IgD-negative memory B cell (primary cell): ENCODE results near the gene TMEM192. TPM values are rescaled to one million over a fixed set of nuclear protein-coding genes. Genes with fewer than 3 reads are reported as not detected.
"Not testable (repeated sequence)": the region's sequence is repeated elsewhere in the genome, so short reads cannot be mapped to it uniquely, and the experiment has no call there.

Source experiments
- H3K27ac Mint-ChIP-seq, 3 donors: one replicate each; pipeline ENCODE4 v1.8.0; 2020 to 2022; ENCODE audit warnings: mild to moderate bottlenecking in 3 of 3, mixed read lengths in 3 of 3, moderate library complexity in 1 of 3
- H3K27me3 Mint-ChIP-seq: one replicate; pipeline ENCODE4 v1.8.0; 2021; ENCODE audit warnings: mixed read lengths
- H3K36me3 Mint-ChIP-seq: one replicate; pipeline ENCODE4 v1.8.0; 2020; ENCODE audit warnings: mild to moderate bottlenecking, mixed read lengths
- H3K4me1 Mint-ChIP-seq, 3 donors: one replicate each; pipeline ENCODE4 v1.8.0; 2020 to 2022; ENCODE audit warnings: mixed read lengths in 3 of 3, mild to moderate bottlenecking in 1 of 3
- H3K4me3 Mint-ChIP-seq, 4 donors: one replicate each; pipeline ENCODE4 v1.8.0; 2020 to 2022; ENCODE audit warnings: mild to moderate bottlenecking in 4 of 4, mixed read lengths in 4 of 4, moderate library complexity in 3 of 4
- H3K9me3 Mint-ChIP-seq, 3 donors: one replicate each; pipeline ENCODE4 v1.8.0; 2020 to 2021; ENCODE audit warnings: mixed read lengths in 3 of 3, mild to moderate bottlenecking in 1 of 3
- polyA plus RNA-seq: library from polyadenylated mRNA; unstranded; fragments of 300-500 nt; fragmentation: Illumina TruSeq; gene quantifications from one replicate; pipeline ENCODE4 v1.2.3, GENCODE V29; 2021

The TMEM192 gene
- polyA plus RNA-seq, 1 donor from 2014 or later, result 25.1 TPM

DNA sequence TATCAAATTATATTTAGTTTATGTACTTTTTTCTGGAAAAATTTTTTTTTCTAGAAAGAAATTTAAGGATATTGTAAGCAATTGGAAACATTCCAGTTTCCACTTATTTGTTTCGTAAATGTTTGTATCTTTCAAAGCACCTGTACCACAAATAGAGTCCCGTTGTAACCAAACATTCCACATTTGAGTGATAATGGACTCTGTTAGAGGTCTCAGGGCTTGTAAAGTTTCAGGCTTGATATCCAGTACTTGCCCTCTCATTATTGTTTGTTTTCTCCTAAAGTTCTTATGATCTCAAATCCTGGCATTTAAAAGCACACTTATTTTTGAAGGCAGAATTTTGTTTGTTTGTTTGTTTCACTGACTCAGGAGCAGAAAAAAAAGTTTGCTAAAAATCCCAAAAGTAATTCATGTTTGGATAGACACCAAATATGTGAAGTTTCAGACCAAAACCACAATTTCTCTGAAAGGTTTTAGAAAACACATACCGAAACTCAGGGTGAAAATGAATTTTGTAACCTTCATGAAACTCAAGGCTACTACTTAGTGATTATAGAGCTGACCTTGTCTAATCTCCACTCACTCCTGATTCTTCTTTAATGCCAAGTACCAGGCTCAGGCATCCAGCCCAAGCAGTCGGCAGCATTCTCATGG, 5.7 kb upstream of the TMEM192 start:
- Mint-ChIP-seq H3K27me3 (peaks cover 11% of the 10 kb centered on the region), H3K9me3 (no peaks in the 10 kb centered on the region), H3K4me1 (peaks cover 0 to 2% (median 2%) of the 10 kb centered on the region in 3 donors), H3K27ac (no peak overlapping the region), H3K36me3 (peaks cover 1% of the 10 kb centered on the region), H3K4me3 (no peak overlapping the region)

DNA sequence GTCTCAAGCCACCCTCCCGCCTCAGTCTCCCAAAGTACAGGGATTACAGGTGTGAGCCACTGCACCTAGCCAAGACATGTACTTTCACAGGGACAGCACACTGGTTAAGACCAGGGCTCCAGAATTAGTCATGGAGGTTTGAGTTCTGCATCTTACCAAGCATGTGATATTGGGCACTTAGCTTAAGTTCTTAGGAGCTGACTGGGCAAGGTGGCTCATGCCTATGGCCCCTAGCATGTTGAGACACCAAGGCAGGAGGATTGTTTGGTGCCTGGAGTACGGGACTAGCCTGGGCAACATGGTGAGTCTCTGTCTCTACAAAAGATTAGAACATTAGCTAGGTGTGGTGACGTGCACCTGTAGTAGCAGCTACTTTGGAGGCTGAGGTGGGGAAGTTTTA, 2.6 kb upstream of the TMEM192 start:
- Mint-ChIP-seq H3K27me3 (peaks cover 11% of the 10 kb centered on the region), H3K36me3 (peaks cover 1% of the 10 kb centered on the region), H3K4me1 (peaks cover 12 to 15% (median 14%) of the 10 kb centered on the region in 3 donors), H3K9me3 (no peaks in the 10 kb centered on the region), H3K4me3 (peak overlapping the region in 1 of 4 donors; percentile 63), H3K27ac (no peak overlapping the region)

DNA sequence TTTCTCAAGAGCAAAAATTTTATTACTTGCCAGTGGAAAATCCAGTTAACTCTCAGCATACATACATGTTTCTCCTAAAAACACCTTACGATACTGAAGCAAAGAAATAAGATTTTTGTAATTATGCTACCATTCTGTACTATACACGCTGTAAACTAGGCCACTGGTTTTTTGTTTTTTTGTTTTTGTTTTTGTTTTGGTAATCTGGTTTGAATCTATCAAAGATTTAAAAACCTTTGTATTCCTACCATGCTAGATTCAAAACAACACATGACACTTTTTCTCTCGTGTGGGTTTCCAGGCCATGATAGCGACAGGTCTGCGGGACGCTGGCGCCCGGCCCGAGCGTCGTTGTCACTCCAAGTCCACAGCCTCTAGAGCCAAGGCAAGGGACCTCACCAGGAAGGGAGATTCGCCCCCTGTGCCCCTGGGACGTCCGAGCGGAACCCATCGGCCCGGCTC, 723 bp downstream of the TMEM192 start:
- H3K4me1 Mint-ChIP-seq, result peaks cover 14 to 22% (median 17%) of the 10 kb centered on the region in 3 donors
- H3K27ac Mint-ChIP-seq, result peak overlapping the region; percentile 93 to 97 (median 94)
- H3K4me3 Mint-ChIP-seq, result peak overlapping the region; percentile 96 to 98 (median 96)
- no peaks in the 10 kb centered on the region for H3K9me3 Mint-ChIP-seq
- peaks cover 3% of the 10 kb centered on the region for H3K27me3 Mint-ChIP-seq
- no peaks in the 10 kb centered on the region for H3K36me3 Mint-ChIP-seq

DNA sequence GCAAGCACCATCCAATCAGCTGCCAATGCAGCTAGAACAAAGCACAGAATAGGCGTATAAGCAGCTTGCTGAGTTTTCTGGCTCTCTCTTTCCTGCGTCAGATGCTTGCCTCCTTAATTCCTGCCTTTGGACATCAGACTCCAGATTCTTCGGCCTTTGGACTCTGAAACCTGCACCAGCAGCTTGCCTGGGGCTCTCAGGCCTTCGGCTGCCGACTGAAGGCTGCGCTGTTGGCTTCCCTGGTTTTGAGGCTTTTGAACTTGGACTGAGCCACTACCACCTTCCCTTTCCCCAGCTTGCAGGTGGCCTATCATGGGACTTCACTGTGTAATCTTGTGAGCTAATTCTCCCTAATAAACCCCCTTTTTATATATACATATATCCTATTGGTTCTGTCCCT, 6.1 kb downstream of the TMEM192 start:
- Mint-ChIP-seq H3K27me3 (no peaks in the 10 kb centered on the region), H3K9me3 (no peaks in the 10 kb centered on the region), H3K4me3 (peak overlapping the region in 1 of 4 donors; percentile 29), H3K27ac (no peak overlapping the region), H3K4me1 (peaks cover 6 to 12% (median 9%) of the 10 kb centered on the region in 3 donors), H3K36me3 (no peaks in the 10 kb centered on the region)

DNA sequence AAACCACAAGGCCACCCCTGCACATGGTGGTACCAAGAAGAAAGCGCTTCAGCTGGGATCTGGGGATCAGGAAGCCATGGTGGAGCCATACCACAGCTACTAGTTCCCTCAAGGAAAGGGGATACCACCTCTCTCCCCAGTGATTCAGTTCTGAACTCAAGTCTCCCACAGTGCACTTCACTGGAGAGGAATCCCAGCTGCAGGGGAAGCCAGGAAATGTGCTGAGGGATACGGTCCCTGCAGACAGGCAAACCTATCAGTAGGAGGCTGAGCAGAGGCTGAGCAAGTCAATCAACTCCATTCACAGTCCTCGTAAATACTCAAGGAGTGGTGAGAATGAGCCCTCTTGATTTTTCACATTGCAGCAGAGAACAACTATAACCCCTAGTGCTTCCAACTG, 11.0 kb downstream of the TMEM192 start:
- peaks cover 4% of the 10 kb centered on the region for H3K36me3 Mint-ChIP-seq

DNA sequence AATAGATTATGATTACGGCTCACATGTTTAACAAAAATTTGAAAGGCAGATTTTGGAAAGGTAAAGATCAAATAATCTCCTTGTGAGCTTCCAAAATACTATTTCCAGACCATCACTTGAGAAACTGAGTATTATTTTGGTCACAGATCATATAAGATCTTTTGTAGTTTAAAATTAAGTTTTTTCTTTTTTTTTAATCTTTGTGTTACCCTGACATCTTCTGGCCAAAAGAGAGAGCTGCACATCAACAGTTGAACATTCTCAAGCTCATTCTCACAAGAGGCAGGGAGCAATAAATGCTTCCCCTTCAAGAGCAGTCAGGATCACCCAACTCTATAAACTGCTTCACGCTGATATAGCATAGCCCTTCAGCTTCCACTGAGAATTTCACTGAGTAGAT, 15.9 kb downstream of the TMEM192 start:
- H3K27ac Mint-ChIP-seq, result no peak overlapping the region
- H3K36me3 Mint-ChIP-seq, result peaks cover 7% of the 10 kb centered on the region
- no peaks in the 10 kb centered on the region for H3K4me1 Mint-ChIP-seq
- H3K27me3 Mint-ChIP-seq, result no peaks in the 10 kb centered on the region
- no peak overlapping the region for H3K4me3 Mint-ChIP-seq
- H3K9me3 Mint-ChIP-seq, result no peaks in the 10 kb centered on the region

More for the DNA sequence above, 11.0 kb downstream of the TMEM192 start:
- Mint-ChIP-seq H3K9me3 (no peaks in the 10 kb centered on the region), H3K4me3 (no peak overlapping the region), H3K27me3 (no peaks in the 10 kb centered on the region), H3K27ac (no peak overlapping the region), H3K4me1 (peaks cover 0 to 6% (median 0%) of the 10 kb centered on the region in 3 donors)

DNA sequence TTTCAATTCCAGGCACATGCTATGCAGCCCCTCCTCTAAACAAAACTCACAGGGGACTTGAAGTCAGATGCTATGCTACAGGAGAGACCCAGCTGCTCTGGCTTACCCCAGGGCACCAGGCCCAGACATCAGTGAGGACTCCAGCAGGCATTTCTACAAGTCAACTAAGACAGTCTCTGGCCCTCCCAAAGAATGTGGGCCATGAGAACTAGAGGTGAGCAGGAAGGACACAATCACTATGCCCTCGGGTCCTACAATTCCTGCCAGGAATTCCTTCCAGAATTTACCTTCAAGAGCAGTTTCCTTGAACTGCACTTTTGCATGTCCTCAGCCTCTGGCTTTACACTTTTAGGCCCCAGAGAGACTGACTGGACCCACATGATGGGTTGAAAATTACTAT, 17.4 kb downstream of the TMEM192 start:
- Mint-ChIP-seq H3K27me3 (no peaks in the 10 kb centered on the region), H3K4me3 (no peak overlapping the region), H3K36me3 (peaks cover 10% of the 10 kb centered on the region), H3K4me1 (no peaks in the 10 kb centered on the region), H3K9me3 (no peaks in the 10 kb centered on the region), H3K27ac (peak overlapping the region in 1 of 3 donors; percentile 43)

DNA sequence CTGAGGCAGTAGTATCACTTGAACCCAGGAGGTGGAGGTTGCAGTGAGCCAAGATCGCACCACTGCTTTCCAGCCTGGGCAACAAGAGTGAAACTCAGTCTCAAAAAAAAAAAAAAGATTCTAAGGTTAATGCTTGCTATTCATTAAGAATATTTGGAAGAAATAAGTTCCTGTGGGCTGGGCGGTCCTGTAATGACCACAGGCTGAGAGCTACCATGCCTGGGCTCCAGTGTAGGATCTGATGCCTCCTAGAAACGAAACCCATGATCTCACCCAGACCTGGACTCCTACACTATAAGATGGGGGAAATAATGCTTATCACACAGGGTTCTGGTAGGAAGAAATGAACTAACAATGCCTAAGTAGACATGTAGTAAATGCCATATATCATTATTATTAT, 17.8 kb downstream of the TMEM192 start:
- H3K27ac Mint-ChIP-seq, result peak overlapping the region in 1 of 3 donors; percentile 43
- no peaks in the 10 kb centered on the region for H3K27me3 Mint-ChIP-seq
- H3K9me3 Mint-ChIP-seq, result no peaks in the 10 kb centered on the region
- H3K4me3 Mint-ChIP-seq, result no peak overlapping the region
- peaks cover 11% of the 10 kb centered on the region for H3K36me3 Mint-ChIP-seq
- no peaks in the 10 kb centered on the region for H3K4me1 Mint-ChIP-seq

DNA sequence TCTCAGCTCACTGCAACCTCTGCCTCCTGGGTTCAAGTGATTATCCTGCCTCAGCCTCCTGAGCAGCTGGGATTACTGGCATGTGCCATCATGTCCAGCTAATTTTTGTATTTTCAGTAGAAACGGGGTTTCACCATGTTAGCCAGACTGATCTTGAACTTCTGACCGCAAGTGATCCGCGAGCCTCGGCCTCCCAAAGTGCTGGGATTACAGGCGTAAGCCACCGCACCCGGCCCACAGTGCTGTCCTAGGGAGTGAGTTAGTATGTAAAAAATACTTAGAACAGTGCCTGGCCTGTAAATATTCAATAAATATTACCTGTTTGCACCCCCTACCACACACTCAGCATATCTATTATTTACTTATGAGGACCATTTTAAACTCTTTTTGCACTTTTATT, 20.5 kb downstream of the TMEM192 start:
- not testable (repeated sequence) for H3K27me3 Mint-ChIP-seq, H3K9me3 Mint-ChIP-seq, H3K27ac Mint-ChIP-seq, H3K4me1 Mint-ChIP-seq, H3K4me3 Mint-ChIP-seq
- peaks cover 15% of the 10 kb centered on the region for H3K36me3 Mint-ChIP-seq

DNA sequence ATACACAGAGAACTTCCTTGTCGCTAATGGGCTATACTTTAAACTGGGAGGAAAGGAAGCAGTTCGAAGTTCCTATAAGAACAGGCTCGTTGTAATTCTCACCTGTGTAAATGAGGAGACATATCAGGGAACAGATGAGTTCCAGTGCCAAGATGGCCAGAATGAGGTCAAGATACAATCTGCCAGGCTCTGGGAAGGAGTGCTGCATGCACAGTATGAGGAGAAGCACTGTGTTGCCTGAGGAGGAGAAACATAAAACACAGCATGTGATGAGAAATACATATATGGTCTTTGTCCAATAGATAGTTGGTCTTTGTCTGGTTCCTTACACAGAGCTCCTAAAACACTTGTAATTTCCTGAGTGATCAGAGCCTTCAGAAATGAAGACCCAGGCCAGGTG, 24.3 kb downstream of the TMEM192 start:
- Mint-ChIP-seq H3K9me3 (no peaks in the 10 kb centered on the region), H3K27me3 (no peaks in the 10 kb centered on the region), H3K27ac (no peak overlapping the region), H3K4me3 (no peak overlapping the region), H3K36me3 (peaks cover 14% of the 10 kb centered on the region), H3K4me1 (no peaks in the 10 kb centered on the region)

DNA sequence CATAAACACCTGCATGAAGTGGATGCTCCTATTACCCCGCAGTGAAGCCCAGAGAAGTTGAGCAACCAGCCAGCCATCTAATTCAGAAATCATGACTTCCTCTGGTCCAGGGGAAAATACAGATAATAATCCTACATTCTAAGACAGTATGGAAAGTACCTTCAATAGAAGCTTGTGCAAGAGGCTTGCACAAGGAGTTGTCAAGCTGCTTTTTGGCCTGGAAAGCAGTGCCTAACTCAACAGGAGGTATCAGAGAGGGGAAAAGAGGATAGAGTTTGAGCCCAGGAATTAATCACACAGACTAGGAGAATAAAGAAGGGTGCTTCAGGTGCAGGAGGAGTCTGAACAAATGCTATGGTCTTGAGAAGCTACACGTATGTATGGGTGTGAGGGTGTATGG, 26.7 kb downstream of the TMEM192 start:
- Mint-ChIP-seq H3K36me3 (peaks cover 13% of the 10 kb centered on the region), H3K4me1 (no peaks in the 10 kb centered on the region), H3K27me3 (no peaks in the 10 kb centered on the region), H3K9me3 (no peaks in the 10 kb centered on the region), H3K27ac (no peak overlapping the region), H3K4me3 (no peak overlapping the region)

DNA sequence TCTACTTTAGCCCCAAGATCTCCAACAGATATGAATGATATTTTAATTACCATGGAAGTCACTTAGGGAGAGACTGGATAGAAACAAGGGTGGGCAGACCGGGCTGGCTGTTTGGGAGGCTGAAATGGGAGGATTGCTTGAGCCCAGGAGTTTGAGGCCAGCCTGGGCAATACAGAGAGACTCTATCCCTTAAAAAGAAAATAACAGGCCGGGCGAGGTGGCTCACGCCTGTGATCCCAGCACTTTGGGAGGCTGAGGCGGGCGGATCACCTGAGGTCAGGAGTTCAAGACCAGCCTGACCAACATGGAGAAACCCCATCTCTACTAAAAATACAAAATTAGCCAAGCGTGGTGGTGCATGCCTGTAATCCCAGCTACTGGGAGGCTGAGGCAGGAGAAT, 27.9 kb downstream of the TMEM192 start:
- not testable (repeated sequence) for H3K27ac Mint-ChIP-seq, H3K4me3 Mint-ChIP-seq, H3K4me1 Mint-ChIP-seq, H3K9me3 Mint-ChIP-seq, H3K27me3 Mint-ChIP-seq
- H3K36me3 Mint-ChIP-seq, result peaks cover 13% of the 10 kb centered on the region

DNA sequence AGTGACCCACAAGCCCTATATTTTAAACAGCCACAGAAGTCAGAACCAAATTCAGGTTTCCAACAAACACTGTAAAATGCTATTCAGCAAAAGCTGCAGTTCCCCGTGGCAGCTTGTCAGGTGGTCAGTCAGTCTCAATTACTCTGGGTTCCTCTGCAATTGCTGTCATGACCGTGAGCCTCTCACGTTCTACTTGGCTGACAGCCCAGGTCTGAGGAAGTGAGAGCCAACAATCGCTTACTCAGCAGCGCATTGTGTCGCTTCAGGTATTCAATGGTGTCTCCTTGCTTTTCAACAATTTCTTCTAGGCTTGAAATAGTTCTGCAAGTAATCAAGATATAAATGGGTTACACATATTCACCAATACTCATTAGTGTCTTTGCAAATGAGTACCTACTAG, 33.2 kb downstream of the TMEM192 start:
- Mint-ChIP-seq H3K9me3 (no peaks in the 10 kb centered on the region), H3K36me3 (peaks cover 11% of the 10 kb centered on the region), H3K4me1 (no peaks in the 10 kb centered on the region), H3K27ac (no peak overlapping the region), H3K27me3 (no peaks in the 10 kb centered on the region), H3K4me3 (no peak overlapping the region)

DNA sequence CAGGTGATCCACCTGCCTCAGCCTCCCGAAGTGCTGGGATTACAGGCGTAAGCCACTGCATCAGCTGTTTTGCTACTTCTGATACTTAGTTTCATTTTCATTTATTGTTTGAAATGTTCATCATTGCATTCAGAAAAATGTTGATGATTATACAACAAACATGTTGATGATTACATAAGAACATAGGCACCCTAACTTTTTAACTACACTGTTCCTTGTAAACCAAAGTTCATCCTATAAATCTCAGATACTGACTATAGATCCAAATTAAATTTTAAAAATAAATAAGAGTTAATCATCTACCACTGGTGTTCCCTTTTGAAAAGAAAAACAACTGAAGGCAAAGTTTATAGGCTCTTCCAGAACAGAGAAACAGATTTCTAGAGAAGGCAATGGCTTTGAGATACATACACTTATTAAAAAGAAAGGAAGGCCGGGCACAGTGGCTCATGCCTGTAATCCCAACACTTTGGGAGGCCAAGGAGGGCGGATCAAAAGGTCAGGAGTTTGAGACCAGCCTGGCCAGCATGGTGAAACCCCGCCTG, 35.6 kb downstream of the TMEM192 start:
- H3K9me3 Mint-ChIP-seq, result no peaks in the 10 kb centered on the region

DNA sequence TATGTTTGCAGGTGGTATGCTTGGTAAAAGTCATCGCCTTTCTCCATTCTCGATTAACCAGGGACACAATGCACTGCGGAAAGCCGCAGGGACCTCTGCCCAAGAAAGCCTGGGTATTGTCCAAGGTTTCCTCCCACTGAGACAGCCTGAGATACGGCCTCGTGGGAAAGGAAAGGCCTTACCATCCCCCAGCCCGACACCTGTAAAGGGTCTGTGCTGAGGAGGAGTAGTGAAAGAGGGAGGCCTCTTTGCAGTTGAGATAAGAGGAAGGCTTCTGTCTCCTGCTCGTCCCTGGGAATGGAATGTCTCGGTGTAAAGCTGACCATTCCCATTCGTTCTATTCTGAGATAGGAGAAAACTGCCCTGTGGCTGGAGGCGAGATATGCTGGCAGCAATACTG, 39.3 kb downstream of the TMEM192 start:
- H3K27ac Mint-ChIP-seq, H3K36me3 Mint-ChIP-seq, H3K4me1 Mint-ChIP-seq, H3K27me3 Mint-ChIP-seq, H3K4me3 Mint-ChIP-seq, H3K9me3 Mint-ChIP-seq: not testable (repeated sequence)

More for the DNA sequence above, 35.6 kb downstream of the TMEM192 start:
- Mint-ChIP-seq H3K4me1 (no peaks in the 10 kb centered on the region), H3K27me3 (no peaks in the 10 kb centered on the region), H3K36me3 (peaks cover 8% of the 10 kb centered on the region), H3K4me3 (no peak overlapping the region), H3K27ac (no peak overlapping the region)

DNA sequence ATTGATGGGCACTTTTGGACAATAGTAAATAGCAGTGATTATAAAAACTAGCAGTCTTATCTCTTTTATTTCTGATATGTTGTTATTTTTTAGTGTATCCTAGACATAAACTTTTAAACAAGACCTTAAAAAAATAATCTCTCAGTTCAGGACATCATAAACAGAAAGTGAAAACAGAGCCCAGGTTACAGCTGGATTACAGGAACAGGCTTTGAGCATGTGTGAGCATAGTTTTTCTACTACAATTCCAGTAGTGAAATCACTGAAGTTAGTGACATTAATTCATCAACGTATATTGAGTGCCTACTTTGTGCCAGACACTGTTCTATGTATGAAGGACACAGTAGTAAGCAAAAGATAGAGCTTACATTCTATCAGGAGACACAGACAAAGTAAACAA, 42.1 kb downstream of the TMEM192 start:
- Mint-ChIP-seq H3K4me1 (no peaks in the 10 kb centered on the region), H3K4me3 (no peak overlapping the region), H3K36me3 (no peaks in the 10 kb centered on the region), H3K9me3 (no peaks in the 10 kb centered on the region), H3K27ac (no peak overlapping the region), H3K27me3 (no peaks in the 10 kb centered on the region)
